HCT116 (cell line): ENCODE results near the gene COTL1. TPM values are rescaled to one million over a fixed set of nuclear protein-coding genes. Genes with fewer than 3 reads are reported as not detected.
A peak's percentile ranks its signal among the peaks of the same experiment; 100 is the strongest.

Experiments
- ATAC-seq: fragments of 200-7000 bp; cut with Tn5 transposase; 2 replicates; pipeline ENCODE4 v1.9.1; 2020; ENCODE audit warnings: mild to moderate bottlenecking, moderate library complexity
- BruUV-seq: library from RNA; stranded (reverse); fragments of 400-500 nt; replicated peaks from 2 replicates; lab custom pipeline; 2021; lab: Mats Ljungman, UMichigan
- CTCF ChIA-PET: fragments of 300-600 bp; sonication (Branson Sonifier 250); formaldehyde crosslinking; loops from one replicate; lab custom pipeline; 2021; ENCODE audit warnings: antibody characterized with exemption; lab: Charles Lee
- POLR2A ChIA-PET: fragments of 300-600, 350-600 bp; sonication (Branson Sonifier 250); formaldehyde crosslinking; loops from one replicate; lab custom pipeline; 2021; ENCODE audit warnings: antibody characterized with exemption; lab: Charles Lee
- RAD21 ChIA-PET, 2 experiments: fragments of 300-600 bp; sonication (Branson Sonifier 250); formaldehyde crosslinking; loops; one replicate each; lab custom pipeline; 2023; ENCODE audit warnings: low total read pairs in 2 of 2; ENCODE audit not compliant: uncharacterized antibody in 2 of 2, unreplicated experiment in 2 of 2, low non-redundant PET in 1 of 2; lab: Charles Lee
- DNase-seq: peaks from one replicate; pipeline ENCODE4 v3.0.0-alpha.2; 2010; ENCODE audit warnings: low read depth, low spot score
- H2AFZ ChIP-seq: fragments of 200-600 bp; shearing (Covaris generic), sonication (generic); 2 replicates; pipeline ENCODE4 v1.6.1; 2017; ENCODE audit warnings: low read depth, mixed run types, mixed read lengths, antibody characterized with exemption, low read length; ENCODE audit not compliant: poor library complexity, severe bottlenecking
- H3K27ac ChIP-seq: 2 replicates; pipeline ENCODE4 v1.5.1; 2012; ENCODE audit warnings: low read depth, low read length
- H3K27me3 ChIP-seq: fragments of 200-600 bp; sonication (generic); 2 replicates; pipeline ENCODE4 v1.6.1; 2016; ENCODE audit warnings: mixed run types, low read length, mixed read lengths; ENCODE audit not compliant: insufficient read depth
- H3K36me3 ChIP-seq, 2 experiments: fragments of 200-500 bp in 1 of 2; fragments of 200-600 bp in 1 of 2; sonication (Bioruptor generic) in 1 of 2; sonication (generic) in 1 of 2; 2 replicates each; pipeline versions ENCODE4 v1.5.1 to v1.6.1; 2014 to 2016; ENCODE audit warnings: low read length in 2 of 2, inconsistent platforms in 1 of 2, mixed read lengths in 1 of 2, mixed run types in 1 of 2; ENCODE audit not compliant: insufficient read depth in 2 of 2, control insufficient read depth in 1 of 2
- H3K4me1 ChIP-seq, 2 experiments: fragments of 200-600 bp in 1 of 2; sonication (generic) in 1 of 2; 2 replicates each; pipeline versions ENCODE4 v1.5.1 to v1.6.1; 2012 to 2017; ENCODE audit warnings: low read length in 2 of 2, inconsistent platforms in 1 of 2, mild to moderate bottlenecking in 1 of 2, mixed read lengths in 1 of 2, mixed run types in 1 of 2, moderate library complexity in 1 of 2; ENCODE audit not compliant: insufficient read depth in 2 of 2, control insufficient read depth in 1 of 2
- H3K4me2 ChIP-seq: fragments of 200-600 bp; sonication (generic); 2 replicates; pipeline ENCODE4 v1.6.1; 2017; ENCODE audit warnings: mixed run types, low read length, mixed read lengths
- H3K4me3 ChIP-seq, 2 experiments: fragments of 200-600 bp in 1 of 2; sonication (generic) in 1 of 2; replicated peaks in 1 of 2; 2 replicates each; pipeline ENCODE4 v1.5.1; 2011 to 2016; ENCODE audit warnings: low read length in 2 of 2, control low read depth in 1 of 2, low read depth in 1 of 2, mild to moderate bottlenecking in 1 of 2, mixed read lengths in 1 of 2, mixed run types in 1 of 2
- H3K79me2 ChIP-seq: fragments of 200-600 bp; sonication (generic); 2 replicates; pipeline ENCODE4 v1.6.1; 2017; ENCODE audit warnings: mild to moderate bottlenecking, mixed run types, low read length, moderate library complexity, mixed read lengths; ENCODE audit not compliant: insufficient read depth
- H3K9ac ChIP-seq: fragments of 200-600 bp; sonication (generic); 2 replicates; pipeline ENCODE4 v1.6.1; 2016; ENCODE audit warnings: low read length, mixed read lengths
- H3K9me2 ChIP-seq: fragments of 200-600 bp; sonication (generic), shearing (Covaris generic); 2 replicates; pipeline ENCODE4 v1.6.1; 2017; ENCODE audit warnings: mixed run types, mild to moderate bottlenecking, moderate library complexity; ENCODE audit not compliant: insufficient read depth
- H3K9me3 ChIP-seq, 2 experiments: fragments of 200-500 bp in 1 of 2; fragments of 200-600 bp in 1 of 2; sonication (Bioruptor generic) in 1 of 2; sonication (generic) in 1 of 2; 2 replicates each; pipeline ENCODE4 v1.6.1; 2014 to 2017; ENCODE audit warnings: low read length in 2 of 2, mixed read lengths in 2 of 2, inconsistent platforms in 1 of 2, low read depth in 1 of 2, mild to moderate bottlenecking in 1 of 2, mixed run types in 1 of 2, moderate library complexity in 1 of 2; ENCODE audit not compliant: control insufficient read depth in 1 of 2, insufficient read depth in 1 of 2
- H4K20me1 ChIP-seq: fragments of 200-600 bp; sonication (generic), shearing (Covaris generic); 2 replicates; pipeline ENCODE4 v1.6.1; 2017; ENCODE audit warnings: mixed run types, mild to moderate bottlenecking, moderate library complexity; ENCODE audit not compliant: insufficient read depth
- EGR1 ChIP-seq: IDR thresholded peaks from 2 replicates; pipeline ENCODE4 v1.6.1; 2012; ENCODE audit warnings: low read depth
- ELF1 ChIP-seq: IDR thresholded peaks from 2 replicates; pipeline ENCODE4 v1.6.1; 2012; ENCODE audit warnings: low read depth, borderline replicate concordance
- EZH2 ChIP-seq: fragments of 200-600 bp; sonication (generic); IDR thresholded peaks from 2 replicates; pipeline ENCODE4 v1.6.1; 2017; ENCODE audit warnings: antibody characterized with exemption, mixed run types
- EZH2phosphoT487 ChIP-seq: fragments of 200-600 bp; IDR thresholded peaks from 2 replicates; pipeline ENCODE4 v1.6.1; 2018; ENCODE audit warnings: antibody characterized with exemption, borderline replicate concordance
- POLR2AphosphoS5 ChIP-seq: IDR thresholded peaks from 2 replicates; pipeline ENCODE4 v1.6.1; 2011; ENCODE audit warnings: mild to moderate bottlenecking, low read depth, low read length, moderate library complexity
- YY1 ChIP-seq: IDR thresholded peaks from 2 replicates; pipeline ENCODE4 v1.6.1; 2011; ENCODE audit warnings: low read length, low read depth, moderate library complexity, mild to moderate bottlenecking; ENCODE audit not compliant: insufficient replicate concordance; ENCODE audit errors: extremely low read depth
- ZFX ChIP-seq: fragments of 450-650 bp; IDR thresholded peaks from 2 replicates; pipeline ENCODE4 v1.6.1; 2017
- ZNF274 ChIP-seq: fragments of 200-500 bp; sonication (Bioruptor generic); IDR thresholded peaks from 2 replicates; pipeline ENCODE4 v1.6.1; 2014; ENCODE audit warnings: mild to moderate bottlenecking, low read depth, low read length, inconsistent platforms
- intact Hi-C: fragments of 100-400 bp; cut with micrococcal nuclease; formaldehyde crosslinking; loops from 2 replicates; pipeline ENCODE4 v1.10.0; 2022
- total RNA-seq: library from RNA; stranded (reverse); gene quantifications from one replicate; pipeline ENCODE4 v1.2.1, GENCODE V29; 2021; ENCODE audit not compliant: unreplicated experiment
- TF ChIP-seq, protein P1 (sequence below): IDR thresholded peaks from 2 replicates; pipeline ENCODE4 v1.6.1; 2012; ENCODE audit warnings: low read depth
- TF ChIP-seq, protein P2 (sequence below): IDR thresholded peaks from 2 replicates; pipeline ENCODE4 v1.6.1; 2012

The COTL1 gene
- total RNA-seq, 1 experiment from 2014 or later, result 276 TPM

GRCh38 chr16:84649511-84649861 is 31.6 kb upstream of the COTL1 start:
- H3K9me3 ChIP-seq, result no peaks in the 10 kb centered on the region
- peaks cover 15% of the 10 kb centered on the region for H3K79me2 ChIP-seq
- no peaks in the 10 kb centered on the region for H4K20me1 ChIP-seq
- DNase-seq (no peak), ATAC-seq (no peak)
- H3K4me1 ChIP-seq, result peaks cover 6 to 15% of the 10 kb centered on the region in 2 experiments; a peak in 3 of 4 replicates
- ChIA-PET CTCF (interaction anchor here (1.7 kb wide), 1 partner anchor 23 kb away, joined by 5 read pairs; no protein-coding TSS in a partner anchor), POLR2A (no interaction called here), RAD21 (no interaction called here)
- peak overlapping the region; percentile 79 for H3K9ac ChIP-seq
- no peaks in the 10 kb centered on the region for H3K9me2 ChIP-seq
- H3K27me3 ChIP-seq, result no peaks in the 10 kb centered on the region
- H3K27ac ChIP-seq, result no peak overlapping the region; the same call in 1 of the 2 replicates
- H3K4me3 ChIP-seq, result peak overlapping the region; percentile 85 to 86
- BruUV-seq, result no TSS peak
- TF ChIP-seq, protein P1, sequence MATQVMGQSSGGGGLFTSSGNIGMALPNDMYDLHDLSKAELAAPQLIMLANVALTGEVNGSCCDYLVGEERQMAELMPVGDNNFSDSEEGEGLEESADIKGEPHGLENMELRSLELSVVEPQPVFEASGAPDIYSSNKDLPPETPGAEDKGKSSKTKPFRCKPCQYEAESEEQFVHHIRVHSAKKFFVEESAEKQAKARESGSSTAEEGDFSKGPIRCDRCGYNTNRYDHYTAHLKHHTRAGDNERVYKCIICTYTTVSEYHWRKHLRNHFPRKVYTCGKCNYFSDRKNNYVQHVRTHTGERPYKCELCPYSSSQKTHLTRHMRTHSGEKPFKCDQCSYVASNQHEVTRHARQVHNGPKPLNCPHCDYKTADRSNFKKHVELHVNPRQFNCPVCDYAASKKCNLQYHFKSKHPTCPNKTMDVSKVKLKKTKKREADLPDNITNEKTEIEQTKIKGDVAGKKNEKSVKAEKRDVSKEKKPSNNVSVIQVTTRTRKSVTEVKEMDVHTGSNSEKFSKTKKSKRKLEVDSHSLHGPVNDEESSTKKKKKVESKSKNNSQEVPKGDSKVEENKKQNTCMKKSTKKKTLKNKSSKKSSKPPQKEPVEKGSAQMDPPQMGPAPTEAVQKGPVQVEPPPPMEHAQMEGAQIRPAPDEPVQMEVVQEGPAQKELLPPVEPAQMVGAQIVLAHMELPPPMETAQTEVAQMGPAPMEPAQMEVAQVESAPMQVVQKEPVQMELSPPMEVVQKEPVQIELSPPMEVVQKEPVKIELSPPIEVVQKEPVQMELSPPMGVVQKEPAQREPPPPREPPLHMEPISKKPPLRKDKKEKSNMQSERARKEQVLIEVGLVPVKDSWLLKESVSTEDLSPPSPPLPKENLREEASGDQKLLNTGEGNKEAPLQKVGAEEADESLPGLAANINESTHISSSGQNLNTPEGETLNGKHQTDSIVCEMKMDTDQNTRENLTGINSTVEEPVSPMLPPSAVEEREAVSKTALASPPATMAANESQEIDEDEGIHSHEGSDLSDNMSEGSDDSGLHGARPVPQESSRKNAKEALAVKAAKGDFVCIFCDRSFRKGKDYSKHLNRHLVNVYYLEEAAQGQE, result no peak
- TF ChIP-seq EZH2phosphoT487, result no peak
- TF ChIP-seq ZNF274, result no peak
- no peak for TF ChIP-seq EZH2
- TF ChIP-seq YY1, result no peak
- no peak for TF ChIP-seq ZFX
- no peak for TF ChIP-seq ELF1
- no peak for TF ChIP-seq POLR2AphosphoS5
- TF ChIP-seq, protein P2, sequence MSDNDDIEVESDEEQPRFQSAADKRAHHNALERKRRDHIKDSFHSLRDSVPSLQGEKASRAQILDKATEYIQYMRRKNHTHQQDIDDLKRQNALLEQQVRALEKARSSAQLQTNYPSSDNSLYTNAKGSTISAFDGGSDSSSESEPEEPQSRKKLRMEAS, result no peak
- TF ChIP-seq EGR1, result no peak
- TF ChIP-seq, all 23 proteins: peak for 0
- Histone ChIP-seq H3K4me2 (peak overlapping the region; percentile 90), H2AFZ (no peak overlapping the region), H3K36me3 (peaks cover 4 to 6% of the 10 kb centered on the region in 2 experiments; a peak in 3 of 4 replicates)
- intact Hi-C loops, result no loop called here
